Measurements from ENCODE around the gene FAM53B.

The FAM53B gene

GRCh38 chr10:124619195-124619594 is 125.0 kb downstream of the FAM53B start:
- H3K36me3 ChIP-seq = peaks cover 52% of the 10 kb centered on the region
- no peaks in the 10 kb centered on the region for H3K9me3 ChIP-seq
- H3K27ac ChIP-seq = peak overlapping the region; percentile 31
- H3K27me3 ChIP-seq = no peaks in the 10 kb centered on the region
- no peak overlapping the region for H3K4me3 ChIP-seq (ENCODE audit: low read depth in 1 of 2, low read length in 1 of 2)
- TF ChIP-seq, protein P1, sequence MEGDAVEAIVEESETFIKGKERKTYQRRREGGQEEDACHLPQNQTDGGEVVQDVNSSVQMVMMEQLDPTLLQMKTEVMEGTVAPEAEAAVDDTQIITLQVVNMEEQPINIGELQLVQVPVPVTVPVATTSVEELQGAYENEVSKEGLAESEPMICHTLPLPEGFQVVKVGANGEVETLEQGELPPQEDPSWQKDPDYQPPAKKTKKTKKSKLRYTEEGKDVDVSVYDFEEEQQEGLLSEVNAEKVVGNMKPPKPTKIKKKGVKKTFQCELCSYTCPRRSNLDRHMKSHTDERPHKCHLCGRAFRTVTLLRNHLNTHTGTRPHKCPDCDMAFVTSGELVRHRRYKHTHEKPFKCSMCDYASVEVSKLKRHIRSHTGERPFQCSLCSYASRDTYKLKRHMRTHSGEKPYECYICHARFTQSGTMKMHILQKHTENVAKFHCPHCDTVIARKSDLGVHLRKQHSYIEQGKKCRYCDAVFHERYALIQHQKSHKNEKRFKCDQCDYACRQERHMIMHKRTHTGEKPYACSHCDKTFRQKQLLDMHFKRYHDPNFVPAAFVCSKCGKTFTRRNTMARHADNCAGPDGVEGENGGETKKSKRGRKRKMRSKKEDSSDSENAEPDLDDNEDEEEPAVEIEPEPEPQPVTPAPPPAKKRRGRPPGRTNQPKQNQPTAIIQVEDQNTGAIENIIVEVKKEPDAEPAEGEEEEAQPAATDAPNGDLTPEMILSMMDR (IDR thresholded peaks at IDR 0.05) = no peak
- no peaks in the 10 kb centered on the region for H3K4me1 ChIP-seq (ENCODE audit: control insufficient read depth in 1 of 2, insufficient read depth in 1 of 2, low read depth in 1 of 2, low read length in 1 of 2)

- H3K9me3 ChIP-seq = no peaks in the 10 kb centered on the region
- TF ChIP-seq, protein P1 (IDR thresholded peaks at IDR 0.05) = no peak
- H3K27ac ChIP-seq = no peak overlapping the region
- no peaks in the 10 kb centered on the region for H3K27me3 ChIP-seq
- H3K4me1 ChIP-seq (ENCODE audit: control insufficient read depth in 1 of 2, insufficient read depth in 1 of 2, low read depth in 1 of 2, low read length in 1 of 2) = no peaks in the 10 kb centered on the region
- no peak overlapping the region for H3K4me3 ChIP-seq (ENCODE audit: low read depth in 1 of 2, low read length in 1 of 2)
- peaks cover 52% of the 10 kb centered on the region for H3K36me3 ChIP-seq
These were observed 125.6 kb downstream of the FAM53B start for GRCh38 chr10:124618470-124619073.

DNA sequence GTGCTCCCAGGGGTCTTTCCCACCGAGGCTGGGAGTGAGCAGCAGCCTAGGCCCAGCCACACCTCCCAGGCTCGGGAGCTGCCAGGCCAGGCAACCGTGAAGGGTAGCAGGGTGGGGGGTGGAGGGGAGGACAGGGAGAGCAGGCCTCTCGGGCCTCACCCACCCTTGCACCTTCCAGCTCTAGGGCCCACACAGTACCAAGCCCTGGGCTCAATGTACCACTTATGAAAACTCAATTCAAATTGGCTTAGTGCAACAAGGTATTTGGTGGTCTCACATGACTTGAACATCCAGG is 127.4 kb downstream of the FAM53B start:
- TF ChIP-seq, protein P1 (IDR thresholded peaks at IDR 0.05) = no peak
- Histone ChIP-seq H3K4me1 (ENCODE audit: control insufficient read depth in 1 of 2, insufficient read depth in 1 of 2, low read depth in 1 of 2, low read length in 1 of 2) (peaks cover 5% of the 10 kb centered on the region in 2 experiments), H3K4me3 (ENCODE audit: low read depth in 1 of 2, low read length in 1 of 2) (no peak overlapping the region), H3K27me3 (no peaks in the 10 kb centered on the region), H3K27ac (no peak overlapping the region), H3K9me3 (no peaks in the 10 kb centered on the region), H3K36me3 (peaks cover 36% of the 10 kb centered on the region)

DNA sequence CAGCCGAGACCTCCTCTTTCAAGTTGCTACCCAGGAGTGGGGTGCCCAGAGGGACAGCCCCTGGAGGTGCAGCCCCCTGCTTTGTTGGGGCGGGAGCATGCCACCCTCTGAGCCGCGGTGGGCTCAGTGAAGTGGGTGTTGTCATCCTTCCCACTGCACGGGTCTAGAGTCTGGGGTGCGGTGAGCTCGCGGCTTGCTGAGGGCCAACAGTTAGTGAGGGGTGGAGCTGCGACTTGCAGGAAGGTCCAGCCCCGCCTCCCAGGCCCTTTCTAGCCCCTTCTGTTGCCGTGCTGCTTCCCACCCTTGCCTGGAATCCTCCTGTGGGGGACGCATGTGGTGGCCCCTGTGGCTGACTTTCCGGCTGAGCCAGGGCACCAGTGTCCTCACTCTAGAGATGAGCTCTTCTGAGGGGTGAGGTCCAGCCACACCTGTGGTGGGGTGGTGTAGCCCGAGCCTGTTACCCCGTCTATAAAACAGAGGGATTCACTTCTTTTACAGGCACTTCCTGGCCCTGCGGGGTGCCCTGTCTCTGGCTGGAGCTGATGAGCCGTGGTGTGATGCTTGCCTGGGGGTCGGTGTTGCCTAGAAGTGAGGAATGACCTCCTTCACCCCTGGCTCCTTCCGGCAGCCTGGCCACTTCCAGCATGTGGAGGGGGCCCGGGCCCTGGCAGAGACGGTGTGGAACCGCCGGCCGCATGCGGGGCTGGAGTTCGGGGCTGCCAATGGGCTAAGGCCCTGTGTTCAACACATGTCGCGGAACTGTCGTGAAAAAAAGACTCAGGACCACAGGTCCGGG is 127.9 kb downstream of the FAM53B start:
- no peaks in the 10 kb centered on the region for H3K27me3 ChIP-seq
- no peak overlapping the region for H3K4me3 ChIP-seq (ENCODE audit: low read depth in 1 of 2, low read length in 1 of 2)
- TF ChIP-seq, protein P1 (IDR thresholded peaks at IDR 0.05) = no peak
- no peak overlapping the region for H3K27ac ChIP-seq
- peaks cover 10% of the 10 kb centered on the region in 2 experiments for H3K4me1 ChIP-seq (ENCODE audit: control insufficient read depth in 1 of 2, insufficient read depth in 1 of 2, low read depth in 1 of 2, low read length in 1 of 2)
- peaks cover 33% of the 10 kb centered on the region for H3K36me3 ChIP-seq
- no peaks in the 10 kb centered on the region for H3K9me3 ChIP-seq

DNA sequence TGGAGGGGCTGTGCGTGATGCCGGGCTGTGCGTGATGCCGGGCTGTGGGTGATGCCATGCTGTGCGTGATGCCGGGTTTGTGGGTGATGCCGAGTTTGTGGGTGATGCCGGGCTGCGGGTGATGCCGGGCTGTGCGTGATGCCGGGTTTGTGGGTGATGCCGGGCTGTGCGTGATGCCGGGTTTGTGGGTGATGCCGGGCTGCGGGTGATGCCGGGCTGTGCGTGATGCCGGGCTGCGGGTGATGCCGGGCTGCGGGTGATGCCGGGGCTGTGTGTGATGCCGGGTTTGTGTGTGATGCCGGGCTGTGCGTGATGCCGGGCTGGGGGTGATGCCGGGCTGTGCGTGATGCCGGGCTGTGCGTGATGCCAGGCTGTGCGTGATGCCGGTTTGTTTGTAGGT is 128.9 kb downstream of the FAM53B start:
- H3K27me3 ChIP-seq = no peaks in the 10 kb centered on the region
- TF ChIP-seq, protein P1 (IDR thresholded peaks at IDR 0.05) = no peak
- no peak overlapping the region for H3K27ac ChIP-seq
- no peaks in the 10 kb centered on the region for H3K9me3 ChIP-seq
- peaks cover 32% of the 10 kb centered on the region for H3K36me3 ChIP-seq
- H3K4me3 ChIP-seq (ENCODE audit: low read depth in 1 of 2, low read length in 1 of 2) = no peak overlapping the region
- peaks cover 12 to 14% of the 10 kb centered on the region in 2 experiments for H3K4me1 ChIP-seq (ENCODE audit: control insufficient read depth in 1 of 2, insufficient read depth in 1 of 2, low read depth in 1 of 2, low read length in 1 of 2)
